DOHH2 (cell line): Measurements from ENCODE around the gene LECT2.

Experiments
- H3F3A ChIP-seq: fragments of 200-600 bp; sonication (generic), shearing (Covaris generic); 2 replicates; pipeline ENCODE4 v1.6.0; 2016; ENCODE audit warnings: antibody characterized with exemption, mild to moderate bottlenecking; ENCODE audit not compliant: control insufficient read depth, insufficient read depth
- H3K27ac ChIP-seq: fragments of 200-600 bp; sonication (generic); 2 replicates; pipeline ENCODE4 v1.5.1; 2014; ENCODE audit warnings: low read depth, mild to moderate bottlenecking, low read length, moderate library complexity
- H3K27me3 ChIP-seq: fragments of 200-600 bp; sonication (generic); 2 replicates; pipeline ENCODE4 v1.6.1; 2014; ENCODE audit warnings: mild to moderate bottlenecking, low read length, mixed read lengths; ENCODE audit not compliant: control insufficient read depth
- H3K36me3 ChIP-seq: fragments of 200-600 bp; sonication (generic); 2 replicates; pipeline ENCODE4 v1.6.1; 2014; ENCODE audit warnings: mild to moderate bottlenecking, low read length, moderate library complexity, mixed read lengths; ENCODE audit not compliant: control insufficient read depth
- H3K4me1 ChIP-seq: fragments of 200-600 bp; sonication (generic); 2 replicates; pipeline ENCODE4 v1.6.1; 2014; ENCODE audit warnings: mild to moderate bottlenecking, low read length, mixed read lengths; ENCODE audit not compliant: control insufficient read depth
- H3K4me2 ChIP-seq: fragments of 200-600 bp; sonication (generic); 2 replicates; pipeline ENCODE4 v1.6.0; 2014; ENCODE audit warnings: mild to moderate bottlenecking, low read length, moderate library complexity
- H3K4me3 ChIP-seq: fragments of 200-600 bp; sonication (generic); 2 replicates; pipeline ENCODE4 v1.5.1; 2014; ENCODE audit warnings: mild to moderate bottlenecking, low read length, mixed read lengths
- H3K79me2 ChIP-seq: fragments of 200-600 bp; sonication (generic); 2 replicates; pipeline ENCODE4 v1.6.1; 2014; ENCODE audit warnings: mild to moderate bottlenecking, low read length, mixed read lengths; ENCODE audit not compliant: control insufficient read depth
- H3K9me2 ChIP-seq: fragments of 200-600 bp; sonication (generic); replicated peaks from 2 replicates; pipeline ENCODE4 v1.6.1; 2014; ENCODE audit warnings: mild to moderate bottlenecking, low read length, mixed read lengths; ENCODE audit not compliant: control insufficient read depth
- H3K9me3 ChIP-seq: fragments of 200-600 bp; sonication (generic); 2 replicates; pipeline ENCODE4 v1.6.1; 2014; ENCODE audit warnings: antibody characterized with exemption, low read length, mixed read lengths; ENCODE audit not compliant: control insufficient read depth, insufficient read depth
- H4K20me1 ChIP-seq: fragments of 200-600 bp; sonication (generic); 2 replicates; pipeline ENCODE4 v1.6.0; 2014; ENCODE audit warnings: low read depth, mild to moderate bottlenecking, antibody characterized with exemption, low read length, moderate library complexity; ENCODE audit not compliant: control insufficient read depth, insufficient read depth
- EZH2phosphoT487 ChIP-seq: fragments of 200-600 bp; sonication (generic); IDR thresholded peaks from 2 replicates; pipeline ENCODE4 v1.6.1; 2017; ENCODE audit warnings: borderline replicate concordance, mild to moderate bottlenecking, antibody characterized with exemption, low read length, moderate library complexity, mixed read lengths
- TF ChIP-seq, protein P1 (sequence below): fragments of 200-600 bp; sonication (generic); IDR thresholded peaks from one replicate; pipeline ENCODE4 v1.5.1; 2014; ENCODE audit warnings: antibody characterized with exemption, mild to moderate bottlenecking, low read depth, low read length; ENCODE audit not compliant: poor library complexity, severe bottlenecking

LECT2 gene

GRCh38 chr5:135995976-135996375 is 41.2 kb upstream of the LECT2 start:
- no peaks in the 10 kb centered on the region for H3K4me1 ChIP-seq
- H3K27ac ChIP-seq: no peak overlapping the region
- no peaks in the 10 kb centered on the region for H3K79me2 ChIP-seq
- peaks cover 24% of the 10 kb centered on the region for H3K27me3 ChIP-seq
- no peaks in the 10 kb centered on the region for H4K20me1 ChIP-seq
- TF ChIP-seq EZH2phosphoT487: no peak
- TF ChIP-seq, protein P1, sequence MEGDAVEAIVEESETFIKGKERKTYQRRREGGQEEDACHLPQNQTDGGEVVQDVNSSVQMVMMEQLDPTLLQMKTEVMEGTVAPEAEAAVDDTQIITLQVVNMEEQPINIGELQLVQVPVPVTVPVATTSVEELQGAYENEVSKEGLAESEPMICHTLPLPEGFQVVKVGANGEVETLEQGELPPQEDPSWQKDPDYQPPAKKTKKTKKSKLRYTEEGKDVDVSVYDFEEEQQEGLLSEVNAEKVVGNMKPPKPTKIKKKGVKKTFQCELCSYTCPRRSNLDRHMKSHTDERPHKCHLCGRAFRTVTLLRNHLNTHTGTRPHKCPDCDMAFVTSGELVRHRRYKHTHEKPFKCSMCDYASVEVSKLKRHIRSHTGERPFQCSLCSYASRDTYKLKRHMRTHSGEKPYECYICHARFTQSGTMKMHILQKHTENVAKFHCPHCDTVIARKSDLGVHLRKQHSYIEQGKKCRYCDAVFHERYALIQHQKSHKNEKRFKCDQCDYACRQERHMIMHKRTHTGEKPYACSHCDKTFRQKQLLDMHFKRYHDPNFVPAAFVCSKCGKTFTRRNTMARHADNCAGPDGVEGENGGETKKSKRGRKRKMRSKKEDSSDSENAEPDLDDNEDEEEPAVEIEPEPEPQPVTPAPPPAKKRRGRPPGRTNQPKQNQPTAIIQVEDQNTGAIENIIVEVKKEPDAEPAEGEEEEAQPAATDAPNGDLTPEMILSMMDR: no peak
- H3K4me3 ChIP-seq: no peak overlapping the region
- H3K36me3 ChIP-seq: no peaks in the 10 kb centered on the region
- H3K4me2 ChIP-seq: no peak overlapping the region
- no peaks in the 10 kb centered on the region for H3F3A ChIP-seq
- no peaks in the 10 kb centered on the region for H3K9me3 ChIP-seq
- no peaks in the 10 kb centered on the region for H3K9me2 ChIP-seq

GRCh38 chr5:135993880-135994636 is 39.3 kb upstream of the LECT2 start:
- Histone ChIP-seq H3K4me3 (no peak overlapping the region), H3F3A (no peaks in the 10 kb centered on the region), H3K9me3 (no peaks in the 10 kb centered on the region), H3K9me2 (no peaks in the 10 kb centered on the region), H3K4me1 (no peaks in the 10 kb centered on the region), H3K27ac (no peak overlapping the region), H3K79me2 (no peaks in the 10 kb centered on the region), H3K4me2 (no peak overlapping the region), H3K36me3 (no peaks in the 10 kb centered on the region), H3K27me3 (peaks cover 24% of the 10 kb centered on the region), H4K20me1 (no peaks in the 10 kb centered on the region)
- TF ChIP-seq, protein P1: no peak
- TF ChIP-seq EZH2phosphoT487: no peak

- no peak overlapping the region for H3K4me3 ChIP-seq
- no peaks in the 10 kb centered on the region for H3F3A ChIP-seq
- TF ChIP-seq EZH2phosphoT487: no peak
- TF ChIP-seq, protein P1: no peak
- peaks cover 26% of the 10 kb centered on the region for H3K27me3 ChIP-seq
- no peak overlapping the region for H3K27ac ChIP-seq
- no peaks in the 10 kb centered on the region for H3K4me1 ChIP-seq
- H3K36me3 ChIP-seq: no peaks in the 10 kb centered on the region
- H3K9me2 ChIP-seq: no peaks in the 10 kb centered on the region
- no peaks in the 10 kb centered on the region for H3K79me2 ChIP-seq
- H3K4me2 ChIP-seq: no peak overlapping the region
- no peaks in the 10 kb centered on the region for H4K20me1 ChIP-seq
- H3K9me3 ChIP-seq: no peaks in the 10 kb centered on the region
Observed at GRCh38 chr5:135993335-135993879, 38.6 kb upstream of the LECT2 start.
